HEK293 (cell line): ENCODE results near the gene EML1.

Experiments
- CTCF ChIA-PET: fragments of 350-600 bp; formaldehyde crosslinking; extraction: SDS; loops from one replicate; lab custom pipeline; 2021; ENCODE audit warnings: antibody characterized with exemption; lab: Yijun Ruan, JAX
- POLR2A ChIA-PET: fragments of 300-600 bp; formaldehyde crosslinking; extraction: SDS; loops from one replicate; lab custom pipeline; 2020; ENCODE audit warnings: antibody characterized with exemption, inconsistent platforms; lab: Yijun Ruan, JAX
- H3K27ac ChIP-seq: fragments of 200-500 bp; sonication (Bioruptor generic); 2 replicates; pipeline ENCODE4 v1.5.1; 2014; ENCODE audit warnings: low read depth, low read length, control low read depth, inconsistent platforms; ENCODE audit errors: extremely low read depth
- H3K36me3 ChIP-seq, 2 experiments: fragments of 200-500 bp in 1 of 2; sonication (Bioruptor generic) in 1 of 2; 1 replicate in 1 of 2; 2 replicates in 1 of 2; pipeline ENCODE4 v1.5.1; 2014 to 2017; ENCODE audit warnings: inconsistent platforms in 2 of 2, low read length in 2 of 2; ENCODE audit not compliant: control insufficient read depth in 2 of 2, insufficient read depth in 1 of 2
- H3K4me1 ChIP-seq: fragments of 200-500 bp; sonication (Bioruptor generic); 2 replicates; pipeline ENCODE4 v1.5.1; 2014; ENCODE audit warnings: mild to moderate bottlenecking, low read length, inconsistent platforms; ENCODE audit not compliant: control insufficient read depth, insufficient read depth
- H3K4me3 ChIP-seq: 2 replicates; pipeline ENCODE4 v1.5.1; 2011; ENCODE audit warnings: low read depth, mild to moderate bottlenecking, control low read depth, low read length, moderate library complexity
- H3K9me3 ChIP-seq: fragments of 200-500 bp; sonication (Bioruptor generic); 2 replicates; pipeline ENCODE4 v1.5.1; 2014; ENCODE audit warnings: low read depth, low read length, inconsistent platforms; ENCODE audit not compliant: control insufficient read depth, insufficient read depth
- GFI1B ChIP-seq: fragments of 450-650 bp; formaldehyde crosslinking; IDR thresholded peaks from 2 replicates; pipeline ENCODE4 v1.5.1; 2016; ENCODE audit warnings: missing biosample characterization, missing genetic modification characterization
- GLIS1 ChIP-seq: fragments of 450-650 bp; formaldehyde crosslinking; IDR thresholded peaks from 2 replicates; pipeline ENCODE4 v1.5.1; 2016; ENCODE audit warnings: missing biosample characterization, missing genetic modification characterization
- HOXC10 ChIP-seq: sonication (generic); formaldehyde crosslinking; IDR thresholded peaks from 2 replicates; pipeline ENCODE4 v1.8.1; 2023; ENCODE audit warnings: mild to moderate bottlenecking, missing genetic modification reagents
- PRDM1 ChIP-seq: fragments of 450-650 bp; formaldehyde crosslinking; IDR thresholded peaks from 2 replicates; pipeline ENCODE4; 2016; ENCODE audit warnings: missing biosample characterization, missing genetic modification characterization
- SCRT1 ChIP-seq: fragments of 450-650 bp; formaldehyde crosslinking; IDR thresholded peaks from 2 replicates; pipeline ENCODE4 v1.5.1; 2016; ENCODE audit warnings: missing biosample characterization, missing genetic modification characterization, borderline replicate concordance
- SP7 ChIP-seq: fragments of 450-650 bp; formaldehyde crosslinking; IDR thresholded peaks from 2 replicates; pipeline ENCODE4 v1.5.1; 2016; ENCODE audit warnings: missing biosample characterization, missing genetic modification characterization
- ZNF133 ChIP-seq: fragments of 450-650 bp; formaldehyde crosslinking; IDR thresholded peaks from 2 replicates; pipeline ENCODE4 v1.5.1; 2016; ENCODE audit warnings: missing biosample characterization, missing genetic modification characterization
- ZNF140 ChIP-seq: fragments of 450-650 bp; formaldehyde crosslinking; IDR thresholded peaks from 2 replicates; pipeline ENCODE4 v1.5.1; 2016; ENCODE audit warnings: missing biosample characterization, missing genetic modification characterization
- ZNF292 ChIP-seq: fragments of 450-650 bp; formaldehyde crosslinking; IDR thresholded peaks from 2 replicates; pipeline ENCODE4 v1.5.1; 2016; ENCODE audit warnings: low read depth, missing biosample characterization, missing genetic modification characterization, borderline replicate concordance
- ZNF311 ChIP-seq: fragments of 450-650 bp; formaldehyde crosslinking; IDR thresholded peaks from 2 replicates; pipeline ENCODE4 v1.5.1; 2017; ENCODE audit warnings: missing biosample characterization, missing genetic modification characterization, borderline replicate concordance
- ZNF366 ChIP-seq: fragments of 450-650 bp; formaldehyde crosslinking; conservative IDR thresholded peaks from 2 replicates; pipeline ENCODE4 v1.5.1; 2016; ENCODE audit warnings: missing biosample characterization, missing genetic modification characterization
- ZNF404 ChIP-seq: fragments of 450-650 bp; formaldehyde crosslinking; IDR thresholded peaks from 2 replicates; pipeline ENCODE4 v1.5.1; 2017; ENCODE audit warnings: missing biosample characterization, missing genetic modification characterization
- ZNF416 ChIP-seq: fragments of 450-650 bp; formaldehyde crosslinking; IDR thresholded peaks from 2 replicates; pipeline ENCODE4 v1.5.1; 2016; ENCODE audit warnings: missing biosample characterization, missing genetic modification characterization
- ZNF423 ChIP-seq: fragments of 450-650 bp; formaldehyde crosslinking; IDR thresholded peaks from 2 replicates; pipeline ENCODE4 v1.5.1; 2016; ENCODE audit warnings: missing biosample characterization, missing genetic modification characterization
- ZNF501 ChIP-seq: fragments of 450-650 bp; formaldehyde crosslinking; IDR thresholded peaks from 2 replicates; pipeline ENCODE4 v1.5.1; 2016; ENCODE audit warnings: missing biosample characterization, missing genetic modification characterization
- ZNF585B ChIP-seq: fragments of 450-650 bp; formaldehyde crosslinking; IDR thresholded peaks from 2 replicates; pipeline ENCODE4 v1.5.1; 2016; ENCODE audit warnings: missing biosample characterization, missing genetic modification characterization
- ZNF600 ChIP-seq: fragments of 450-650 bp; formaldehyde crosslinking; IDR thresholded peaks from 2 replicates; pipeline ENCODE4 v1.5.1; 2016; ENCODE audit warnings: missing biosample characterization, missing genetic modification characterization
- ZNF777 ChIP-seq: fragments of 450-650 bp; formaldehyde crosslinking; IDR thresholded peaks from 2 replicates; pipeline ENCODE4 v1.5.1; 2017; ENCODE audit warnings: missing biosample characterization, missing genetic modification characterization, borderline replicate concordance
- TF ChIP-seq, protein P1 (sequence below): fragments of 450-650 bp; formaldehyde crosslinking; IDR thresholded peaks from 2 replicates; pipeline ENCODE4 v1.5.1; 2016; ENCODE audit warnings: missing biosample characterization, missing genetic modification characterization, low read depth
- TF ChIP-seq, protein P2 (sequence below): fragments of 450-650 bp; formaldehyde crosslinking; IDR thresholded peaks from 2 replicates; pipeline ENCODE4 v1.5.1; 2017; ENCODE audit warnings: missing biosample characterization, mild to moderate bottlenecking, missing genetic modification characterization, moderate library complexity
- TF ChIP-seq, protein P3 (sequence below): fragments of 450-650 bp; formaldehyde crosslinking; IDR thresholded peaks from 2 replicates; pipeline ENCODE4 v1.5.1; 2016; ENCODE audit warnings: missing biosample characterization, missing genetic modification characterization, low read depth
- TF ChIP-seq, protein P4 (sequence below): fragments of 450-650 bp; formaldehyde crosslinking; IDR thresholded peaks from 2 replicates; pipeline ENCODE4 v1.5.1; 2016; ENCODE audit warnings: missing biosample characterization, missing genetic modification characterization, borderline replicate concordance

Gene EML1

DNA sequence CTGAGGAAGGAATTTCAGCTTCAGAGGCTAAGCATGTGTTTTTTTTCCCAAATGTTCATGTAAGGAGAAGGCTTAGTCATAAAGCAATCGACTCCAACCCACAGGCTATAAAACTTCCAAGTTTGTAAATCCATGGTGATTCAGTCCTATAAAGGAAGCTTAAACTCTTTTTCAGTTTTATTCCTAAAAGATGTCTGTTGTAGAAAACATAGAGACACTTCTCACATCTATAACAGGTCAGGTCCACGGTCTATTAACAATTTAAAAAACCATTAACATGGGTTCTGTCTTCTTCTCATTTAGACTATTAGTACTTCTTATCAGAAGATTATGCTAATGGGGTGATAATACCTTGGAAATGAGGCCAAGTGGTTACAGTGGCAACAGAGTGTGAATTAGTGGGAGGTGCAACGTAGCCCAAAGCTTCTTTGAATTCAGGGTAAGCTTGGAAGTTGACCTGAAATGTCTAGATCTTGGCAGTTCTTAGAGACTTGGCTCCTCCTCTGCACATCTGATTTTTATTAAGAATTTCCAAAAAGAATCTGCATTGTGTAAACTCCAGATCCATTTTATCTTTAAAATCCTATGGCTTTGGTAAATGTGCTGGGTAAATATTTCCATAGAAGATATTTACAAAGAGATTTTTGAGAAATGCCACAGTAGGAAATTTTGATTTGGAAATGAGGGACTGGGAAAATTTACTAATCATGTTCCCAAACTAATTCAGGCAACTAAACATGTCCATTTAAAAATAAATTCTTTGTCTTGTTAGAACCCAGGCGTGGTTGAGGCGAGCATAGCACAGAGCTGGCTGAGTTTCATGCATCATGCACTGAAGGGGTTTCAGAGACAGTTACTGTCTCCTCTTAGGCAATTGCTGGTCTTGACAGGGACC is 86.4 kb downstream of the EML1 start (continued):
- TF ChIP-seq ZNF501 (0 out of 2 replicates have a peak, but pooled peaks have one; percentile 48), ZNF292 (no peak), GFI1B (no peak), ZNF416 (tag by site-specific recombination) (no peak), HOXC10 (CRISPR knock-in tag) (no peak), ZNF404 (tag by site-specific recombination) (no peak), ZNF600 (tag by site-specific recombination) (peak; percentile 22; the same call in 1 of the 2 replicates), ZNF311 (tag by site-specific recombination) (no peak), ZNF423 (no peak), ZNF777 (tag by site-specific recombination) (no peak), SP7 (tag by site-specific recombination) (peak; percentile 81)
- TF ChIP-seq, protein P1, sequence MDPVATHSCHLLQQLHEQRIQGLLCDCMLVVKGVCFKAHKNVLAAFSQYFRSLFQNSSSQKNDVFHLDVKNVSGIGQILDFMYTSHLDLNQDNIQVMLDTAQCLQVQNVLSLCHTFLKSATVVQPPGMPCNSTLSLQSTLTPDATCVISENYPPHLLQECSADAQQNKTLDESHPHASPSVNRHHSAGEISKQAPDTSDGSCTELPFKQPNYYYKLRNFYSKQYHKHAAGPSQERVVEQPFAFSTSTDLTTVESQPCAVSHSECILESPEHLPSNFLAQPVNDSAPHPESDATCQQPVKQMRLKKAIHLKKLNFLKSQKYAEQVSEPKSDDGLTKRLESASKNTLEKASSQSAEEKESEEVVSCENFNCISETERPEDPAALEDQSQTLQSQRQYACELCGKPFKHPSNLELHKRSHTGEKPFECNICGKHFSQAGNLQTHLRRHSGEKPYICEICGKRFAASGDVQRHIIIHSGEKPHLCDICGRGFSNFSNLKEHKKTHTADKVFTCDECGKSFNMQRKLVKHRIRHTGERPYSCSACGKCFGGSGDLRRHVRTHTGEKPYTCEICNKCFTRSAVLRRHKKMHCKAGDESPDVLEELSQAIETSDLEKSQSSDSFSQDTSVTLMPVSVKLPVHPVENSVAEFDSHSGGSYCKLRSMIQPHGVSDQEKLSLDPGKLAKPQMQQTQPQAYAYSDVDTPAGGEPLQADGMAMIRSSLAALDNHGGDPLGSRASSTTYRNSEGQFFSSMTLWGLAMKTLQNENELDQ (tag by site-specific recombination) = no peak

DNA sequence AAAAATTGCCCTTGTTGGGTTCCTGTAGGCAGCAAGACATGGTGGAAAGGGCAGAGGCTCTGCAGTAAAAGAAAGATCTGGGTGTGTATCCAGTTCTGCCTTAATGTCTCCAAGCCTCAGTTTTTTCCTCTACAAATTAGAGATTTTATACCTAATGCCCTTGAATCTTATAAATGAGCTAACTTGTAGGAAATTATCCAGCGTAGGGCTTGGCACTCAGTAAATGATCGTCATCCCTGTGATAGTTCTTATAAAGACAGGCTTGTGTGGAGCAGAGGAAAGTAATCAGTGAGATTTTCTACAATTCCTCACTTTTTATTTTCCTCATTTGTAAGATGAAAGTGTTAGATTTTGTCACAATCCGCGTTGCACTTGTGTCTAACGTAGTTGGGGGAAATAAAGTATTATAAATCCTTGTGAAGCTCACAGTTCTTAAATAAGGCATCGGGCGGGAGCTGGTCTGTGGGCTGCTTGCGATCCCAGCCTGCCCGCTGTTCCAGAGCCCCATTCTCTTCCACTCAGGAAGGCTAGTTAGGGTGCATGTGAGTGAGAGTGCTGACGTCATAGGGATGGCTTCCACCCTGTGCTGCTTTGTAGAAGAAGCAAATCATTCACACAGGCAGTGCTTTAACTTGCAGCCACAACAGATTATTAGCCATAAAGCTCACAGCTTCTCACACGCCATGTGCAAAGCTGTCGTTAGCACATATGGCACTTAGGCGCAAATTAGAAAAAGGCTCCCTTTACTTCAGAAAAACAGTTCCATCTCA is 87.6 kb downstream of the EML1 start:
- Histone ChIP-seq H3K9me3 (no peaks in the 10 kb centered on the region), H3K27ac (no peak overlapping the region), H3K36me3 (peaks cover 0 to 6% of the 10 kb centered on the region in 2 experiments; a peak in 1 of 3 replicates), H3K4me1 (peaks cover 16% of the 10 kb centered on the region), H3K4me3 (no peak overlapping the region)
- TF ChIP-seq, protein P2, sequence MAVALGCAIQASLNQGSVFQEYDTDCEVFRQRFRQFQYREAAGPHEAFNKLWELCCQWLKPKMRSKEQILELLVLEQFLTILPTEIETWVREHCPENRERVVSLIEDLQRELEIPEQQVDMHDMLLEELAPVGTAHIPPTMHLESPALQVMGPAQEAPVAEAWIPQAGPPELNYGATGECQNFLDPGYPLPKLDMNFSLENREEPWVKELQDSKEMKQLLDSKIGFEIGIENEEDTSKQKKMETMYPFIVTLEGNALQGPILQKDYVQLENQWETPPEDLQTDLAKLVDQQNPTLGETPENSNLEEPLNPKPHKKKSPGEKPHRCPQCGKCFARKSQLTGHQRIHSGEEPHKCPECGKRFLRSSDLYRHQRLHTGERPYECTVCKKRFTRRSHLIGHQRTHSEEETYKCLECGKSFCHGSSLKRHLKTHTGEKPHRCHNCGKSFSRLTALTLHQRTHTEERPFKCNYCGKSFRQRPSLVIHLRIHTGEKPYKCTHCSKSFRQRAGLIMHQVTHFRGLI (tag by site-specific recombination) = no peak
- TF ChIP-seq ZNF366 (no peak), SCRT1 (tag by site-specific recombination) (no peak), ZNF140 (tag by site-specific recombination) (no peak), ZNF133 (tag by site-specific recombination) (no peak), GLIS1 (no peak), ZNF585B (no peak), PRDM1 (tag by site-specific recombination) (peak; percentile 71), HOXC10 (CRISPR knock-in tag) (no peak)
- TF ChIP-seq, protein P3, sequence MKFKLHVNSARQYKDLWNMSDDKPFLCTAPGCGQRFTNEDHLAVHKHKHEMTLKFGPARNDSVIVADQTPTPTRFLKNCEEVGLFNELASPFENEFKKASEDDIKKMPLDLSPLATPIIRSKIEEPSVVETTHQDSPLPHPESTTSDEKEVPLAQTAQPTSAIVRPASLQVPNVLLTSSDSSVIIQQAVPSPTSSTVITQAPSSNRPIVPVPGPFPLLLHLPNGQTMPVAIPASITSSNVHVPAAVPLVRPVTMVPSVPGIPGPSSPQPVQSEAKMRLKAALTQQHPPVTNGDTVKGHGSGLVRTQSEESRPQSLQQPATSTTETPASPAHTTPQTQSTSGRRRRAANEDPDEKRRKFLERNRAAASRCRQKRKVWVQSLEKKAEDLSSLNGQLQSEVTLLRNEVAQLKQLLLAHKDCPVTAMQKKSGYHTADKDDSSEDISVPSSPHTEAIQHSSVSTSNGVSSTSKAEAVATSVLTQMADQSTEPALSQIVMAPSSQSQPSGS (tag by site-specific recombination) = 0 out of 2 replicates have a peak, but pooled peaks have one; percentile 39
- TF ChIP-seq, protein P4, sequence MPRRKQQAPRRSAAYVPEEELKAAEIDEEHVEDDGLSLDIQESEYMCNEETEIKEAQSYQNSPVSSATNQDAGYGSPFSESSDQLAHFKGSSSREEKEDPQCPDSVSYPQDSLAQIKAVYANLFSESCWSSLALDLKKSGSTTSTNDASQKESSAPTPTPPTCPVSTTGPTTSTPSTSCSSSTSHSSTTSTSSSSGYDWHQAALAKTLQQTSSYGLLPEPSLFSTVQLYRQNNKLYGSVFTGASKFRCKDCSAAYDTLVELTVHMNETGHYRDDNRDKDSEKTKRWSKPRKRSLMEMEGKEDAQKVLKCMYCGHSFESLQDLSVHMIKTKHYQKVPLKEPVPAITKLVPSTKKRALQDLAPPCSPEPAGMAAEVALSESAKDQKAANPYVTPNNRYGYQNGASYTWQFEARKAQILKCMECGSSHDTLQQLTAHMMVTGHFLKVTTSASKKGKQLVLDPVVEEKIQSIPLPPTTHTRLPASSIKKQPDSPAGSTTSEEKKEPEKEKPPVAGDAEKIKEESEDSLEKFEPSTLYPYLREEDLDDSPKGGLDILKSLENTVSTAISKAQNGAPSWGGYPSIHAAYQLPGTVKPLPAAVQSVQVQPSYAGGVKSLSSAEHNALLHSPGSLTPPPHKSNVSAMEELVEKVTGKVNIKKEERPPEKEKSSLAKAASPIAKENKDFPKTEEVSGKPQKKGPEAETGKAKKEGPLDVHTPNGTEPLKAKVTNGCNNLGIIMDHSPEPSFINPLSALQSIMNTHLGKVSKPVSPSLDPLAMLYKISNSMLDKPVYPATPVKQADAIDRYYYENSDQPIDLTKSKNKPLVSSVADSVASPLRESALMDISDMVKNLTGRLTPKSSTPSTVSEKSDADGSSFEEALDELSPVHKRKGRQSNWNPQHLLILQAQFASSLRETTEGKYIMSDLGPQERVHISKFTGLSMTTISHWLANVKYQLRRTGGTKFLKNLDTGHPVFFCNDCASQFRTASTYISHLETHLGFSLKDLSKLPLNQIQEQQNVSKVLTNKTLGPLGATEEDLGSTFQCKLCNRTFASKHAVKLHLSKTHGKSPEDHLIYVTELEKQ (tag by site-specific recombination) = no peak
- ChIA-PET CTCF (interaction anchor here (0.6 to 1.4 kb wide), 4 partner anchors 18 to 193 kb away, joined by 3 to 9 read pairs (median 4); no protein-coding TSS in a partner anchor), POLR2A (no interaction called here)
